GM18505 (cell line): Measurements from ENCODE around the gene CNKSR2.
A peak's percentile ranks its signal among the peaks of the same experiment; 100 is the strongest.

ENCODE experiments used
- ATAC-seq: cut with Tn5 transposase; IDR thresholded peaks from one replicate; pipeline ENCODE4 v1.9.1; 2021; ENCODE audit not compliant: unreplicated experiment
- POLR2A ChIP-seq: IDR thresholded peaks from 4 replicates; pipeline ENCODE4 v1.6.1; 2011; ENCODE audit warnings: borderline replicate concordance; ENCODE audit not compliant: insufficient read depth, insufficient read length; ENCODE audit errors: extremely low read depth

The CNKSR2 gene

DNA sequence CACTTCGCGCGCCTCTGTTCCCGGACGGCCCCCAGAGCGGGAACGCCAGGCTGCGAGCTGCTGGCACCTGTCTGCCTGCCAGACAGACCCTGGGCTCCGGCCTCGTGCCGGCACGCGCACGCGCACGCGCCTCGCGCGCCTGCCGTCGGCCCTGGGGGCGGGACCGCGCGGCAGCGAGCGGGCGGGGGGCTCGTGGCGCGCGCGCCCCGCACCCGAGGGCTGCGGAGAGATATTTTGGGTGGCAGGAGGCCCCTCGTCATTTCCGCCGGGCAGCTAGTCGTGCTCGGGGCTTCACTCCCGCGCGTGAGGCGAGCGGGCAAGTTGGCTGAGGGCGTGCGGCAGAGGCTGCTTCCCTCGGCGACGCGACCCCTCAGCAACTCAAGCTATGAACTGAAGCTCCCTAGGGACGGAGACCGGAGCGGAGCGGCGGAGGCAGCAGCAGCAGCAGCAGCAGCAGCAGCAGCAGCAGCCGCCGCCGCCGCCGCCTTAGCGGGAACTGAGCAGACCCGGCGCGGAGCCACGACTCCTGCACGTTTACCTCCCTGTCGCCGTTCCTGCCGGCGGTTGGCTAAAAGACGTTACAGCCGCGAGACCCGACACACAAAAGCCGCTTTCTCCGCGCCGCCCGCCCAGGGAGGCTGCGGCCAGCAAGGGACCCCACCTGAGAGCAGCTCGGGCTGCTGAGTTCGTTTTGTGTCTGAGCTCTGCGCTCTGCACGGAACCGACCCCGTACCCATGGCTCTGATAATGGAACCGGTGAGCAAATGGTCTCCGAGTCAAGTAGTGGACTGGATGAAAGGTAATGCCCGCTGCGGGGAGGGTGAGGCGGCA is at the start of gene CNKSR2:
Gene CNKSR2 (plus strand): TSS at position 256 of the 831 bp plus-strand sequence. CDS start 480 bp downstream, at position 736.
- ATAC-seq = peak; percentile 81
- TF ChIP-seq POLR2A = no peak

DNA sequence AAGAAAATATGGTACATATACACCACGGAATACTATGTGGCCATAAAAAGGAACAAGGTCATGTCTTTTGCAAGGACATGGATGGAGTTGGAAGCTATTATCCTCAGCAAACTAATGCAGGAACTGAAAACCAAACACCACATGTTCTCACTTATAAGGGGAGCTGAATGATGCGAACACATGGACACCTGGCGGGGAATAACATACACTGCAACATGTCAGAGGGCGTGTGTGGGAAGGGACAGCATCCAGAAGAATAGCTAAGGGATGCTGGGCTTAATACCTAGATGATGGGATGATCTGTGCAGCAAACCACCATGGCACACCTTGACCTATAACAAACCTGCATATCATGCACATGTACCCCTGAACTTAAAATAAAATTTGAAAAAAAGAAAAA is 19.5 kb upstream of the CNKSR2 start:
- TF ChIP-seq POLR2A = no peak
- no peak for ATAC-seq

DNA sequence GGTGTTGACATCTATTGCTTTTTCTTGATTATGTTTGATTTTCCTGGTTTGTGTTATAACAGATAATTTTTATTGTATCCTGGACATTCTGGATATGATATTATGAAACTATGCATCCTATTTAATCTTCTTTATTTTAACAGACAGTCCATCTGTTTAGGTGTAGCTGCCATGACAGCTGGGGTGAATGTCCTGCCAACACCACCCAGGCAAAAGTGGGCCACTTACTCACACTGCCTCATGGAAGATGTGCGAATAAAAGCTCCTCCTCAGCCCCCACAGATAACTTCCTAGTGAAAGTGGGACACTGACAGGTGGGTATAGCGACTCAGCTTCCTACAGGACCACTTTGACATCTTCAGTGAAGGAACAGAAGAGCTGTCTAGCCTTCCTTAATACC is 18.4 kb upstream of the CNKSR2 start:
- ATAC-seq = no peak
- TF ChIP-seq POLR2A = no peak

DNA sequence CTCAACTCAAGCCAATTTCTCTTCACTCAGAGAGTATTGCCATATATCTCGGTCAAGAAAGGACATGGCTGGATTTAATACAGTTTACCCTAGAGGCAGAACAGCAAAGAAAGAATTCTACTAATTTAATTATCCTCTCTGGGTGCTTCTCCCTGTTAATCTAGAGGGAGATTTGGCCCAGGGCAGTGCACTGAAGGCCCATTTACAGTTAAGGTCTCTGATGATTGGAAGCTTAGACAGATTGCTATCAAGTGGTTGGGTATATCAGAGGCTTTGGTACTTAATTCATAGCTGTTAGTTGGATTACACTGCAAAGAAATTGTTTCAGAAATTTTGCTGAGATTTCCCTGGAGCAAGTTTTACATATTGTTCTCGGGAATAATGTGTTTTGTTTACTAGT is 4.6 kb upstream of the CNKSR2 start:
- ATAC-seq = no peak
- TF ChIP-seq POLR2A = no peak

DNA sequence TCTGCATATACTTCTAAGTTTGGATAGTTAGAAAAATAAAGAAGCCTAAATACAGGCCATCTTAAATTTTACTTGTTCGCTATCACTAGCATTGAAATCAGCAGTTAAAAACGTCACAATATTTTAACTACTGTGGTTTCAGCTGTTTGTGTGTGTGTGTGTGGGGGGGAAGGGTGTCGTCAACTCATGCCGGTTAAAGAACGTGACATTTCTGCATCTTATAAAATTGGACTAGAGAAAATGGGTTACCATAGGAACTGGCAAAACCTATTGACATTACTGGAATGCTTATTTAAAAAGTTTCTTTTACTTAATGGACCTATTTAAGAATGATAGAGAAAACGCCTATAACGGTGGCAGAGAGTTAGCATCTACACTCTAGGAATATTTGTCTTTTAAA is 1.2 kb upstream of the CNKSR2 start:
- ATAC-seq = no peak
- TF ChIP-seq POLR2A = no peak

DNA sequence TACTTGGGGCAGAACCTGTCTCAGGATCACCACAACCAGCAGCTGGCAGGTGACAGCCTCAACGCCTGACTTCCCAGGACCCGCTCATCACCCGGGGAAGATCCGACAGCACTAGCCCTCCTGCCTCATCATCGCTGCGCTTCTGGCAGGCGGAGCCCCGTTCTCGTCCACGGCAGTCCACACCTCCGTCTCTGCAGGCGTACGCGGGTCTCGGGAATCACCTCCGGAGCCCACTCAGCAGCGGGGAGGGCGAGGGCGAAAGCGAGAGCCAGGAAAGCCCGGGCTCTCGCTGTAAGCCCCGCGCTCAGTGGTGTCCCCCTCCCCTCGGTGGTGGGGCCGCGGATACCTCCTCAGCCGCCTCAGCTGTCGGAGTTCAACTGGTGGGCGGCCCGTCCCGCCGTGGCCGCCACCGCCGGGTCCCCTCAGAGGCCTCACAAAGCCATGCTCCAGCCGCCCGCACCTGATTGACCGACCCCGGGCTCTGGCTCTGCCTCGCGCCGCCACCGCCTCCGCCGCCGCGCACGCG is 518 bp upstream of the CNKSR2 start:
- no peak for TF ChIP-seq POLR2A
- peak; percentile 29 for ATAC-seq

DNA sequence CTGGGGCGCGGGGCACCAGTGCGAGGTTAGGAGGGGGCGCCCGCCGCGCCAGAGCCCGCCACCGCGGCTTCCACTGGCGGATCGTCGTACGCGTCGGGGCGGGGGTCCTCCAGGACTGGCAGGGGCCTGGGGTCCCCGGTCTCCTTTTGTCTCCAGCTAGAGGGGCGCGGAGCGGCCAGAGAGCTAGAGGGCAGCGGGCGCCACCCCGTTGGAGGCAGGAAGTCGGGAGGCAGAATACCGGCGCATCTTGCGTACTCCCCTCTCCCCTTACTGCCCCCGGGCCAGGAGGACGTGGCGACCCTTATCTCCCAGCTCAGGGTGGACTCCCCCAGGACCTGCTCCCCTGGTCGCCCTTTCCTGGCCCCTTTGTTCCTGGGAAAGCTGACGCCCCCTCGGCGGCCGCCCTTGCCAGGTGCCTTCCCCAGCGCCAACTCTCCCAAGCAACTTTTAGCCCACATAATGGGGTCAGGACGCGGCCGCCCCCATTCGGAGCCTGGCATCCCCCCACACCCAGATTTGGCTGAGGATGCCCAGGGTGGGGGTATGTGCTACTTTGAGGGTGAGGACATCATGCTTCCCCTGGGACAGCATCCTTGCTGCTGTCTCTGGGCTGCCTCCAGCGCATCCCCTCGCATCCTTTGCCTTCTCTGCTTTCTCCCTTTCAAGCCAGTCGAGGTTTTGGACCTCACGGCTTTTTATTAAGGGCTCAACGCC is 933 bp downstream of the CNKSR2 start:
- ATAC-seq = peak; percentile 2
- TF ChIP-seq POLR2A = no peak

DNA sequence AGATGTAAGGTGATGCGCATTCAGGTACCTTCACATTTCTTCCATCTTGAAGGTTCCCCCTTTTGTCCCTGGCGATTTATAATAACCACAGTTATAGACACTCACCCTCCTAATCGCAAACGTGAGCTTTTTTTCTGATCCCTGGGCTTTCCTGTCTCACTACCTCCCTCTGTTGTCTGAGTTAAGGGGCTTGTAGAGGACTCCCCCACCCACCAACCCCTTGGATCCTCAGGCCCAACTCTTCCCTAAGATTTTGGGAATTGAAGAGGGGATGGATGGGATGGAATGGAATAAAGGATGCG is 1.4 kb downstream of the CNKSR2 start:
- ATAC-seq = no peak
- no peak for TF ChIP-seq POLR2A

DNA sequence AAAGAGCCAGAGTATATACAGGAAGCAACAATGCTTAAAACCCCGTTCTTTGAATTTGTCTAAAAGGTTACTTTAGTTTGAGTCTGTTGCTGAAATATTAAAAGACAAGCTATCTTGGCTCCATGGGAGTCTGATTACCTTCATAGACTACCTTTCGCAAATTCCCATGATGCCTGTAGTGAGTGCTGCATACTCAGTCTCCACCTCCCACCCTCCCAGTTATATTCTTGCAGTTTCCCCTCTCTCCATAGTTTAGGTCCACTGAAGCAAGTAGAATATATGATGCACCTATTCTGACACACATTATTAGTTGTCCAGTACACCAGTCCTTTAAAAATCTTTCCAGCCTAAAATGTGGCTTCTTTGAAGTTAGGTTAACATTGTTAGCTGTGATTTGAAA is 2.4 kb downstream of the CNKSR2 start:
- ATAC-seq = no peak
- TF ChIP-seq POLR2A = no peak

DNA sequence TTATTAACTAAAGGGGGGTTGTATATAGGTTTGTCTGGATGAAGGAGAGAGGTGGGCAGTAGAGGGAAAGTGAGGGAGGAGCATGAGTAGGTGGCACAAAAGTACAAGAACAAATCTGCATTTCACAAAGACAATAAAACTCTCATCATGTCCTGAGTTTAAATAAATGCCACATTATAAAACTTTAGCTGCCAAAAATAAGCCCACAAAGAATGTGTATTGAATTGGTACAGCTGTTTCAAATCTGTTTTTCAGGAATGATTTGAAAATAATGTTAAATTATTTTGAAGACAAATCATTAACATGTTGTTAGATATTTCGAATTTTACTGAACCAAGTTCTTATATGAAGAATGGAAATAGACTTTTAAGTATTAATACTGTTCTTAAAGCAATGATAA is 5.8 kb downstream of the CNKSR2 start:
- ATAC-seq = no peak
- no peak for TF ChIP-seq POLR2A

DNA sequence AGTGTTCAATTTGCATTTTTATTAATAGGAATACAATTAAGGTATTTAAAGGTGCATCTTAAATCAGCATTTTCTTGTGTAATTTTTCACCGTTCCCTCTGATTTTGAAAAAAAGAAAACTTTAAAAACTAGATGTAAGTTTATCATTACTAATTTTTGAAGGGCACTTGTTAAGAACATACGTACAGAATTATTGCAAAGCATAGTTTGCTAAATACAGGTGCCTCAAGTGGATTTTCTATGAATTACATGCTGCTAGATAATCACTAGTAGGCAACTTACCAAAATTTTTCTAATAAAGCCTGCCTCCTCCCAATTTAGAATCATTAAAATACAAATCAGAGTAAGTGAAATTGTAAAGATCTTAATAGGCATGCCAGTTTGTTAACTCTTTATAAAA is 8.5 kb downstream of the CNKSR2 start:
- no peak for TF ChIP-seq POLR2A
- no peak for ATAC-seq

DNA sequence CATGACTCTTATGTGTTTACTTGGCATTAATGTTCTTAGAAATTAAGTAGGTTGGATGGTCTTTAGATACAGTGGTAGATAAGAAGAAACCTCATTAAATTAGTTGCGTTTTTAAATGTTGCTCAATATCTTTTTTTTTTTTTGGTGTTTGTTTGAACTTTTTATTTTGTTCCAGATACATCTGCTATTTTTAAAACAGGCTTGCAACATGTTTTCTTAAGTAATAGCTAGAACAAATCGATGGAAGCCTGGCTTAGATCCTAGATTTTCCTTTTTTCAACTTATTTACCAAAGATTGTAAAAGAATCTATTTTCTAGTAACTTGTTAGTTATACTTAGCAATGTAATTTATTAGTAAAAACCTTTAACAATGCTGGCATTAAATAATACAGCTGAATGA is 9.3 kb downstream of the CNKSR2 start:
- no peak for ATAC-seq
- TF ChIP-seq POLR2A = no peak

DNA sequence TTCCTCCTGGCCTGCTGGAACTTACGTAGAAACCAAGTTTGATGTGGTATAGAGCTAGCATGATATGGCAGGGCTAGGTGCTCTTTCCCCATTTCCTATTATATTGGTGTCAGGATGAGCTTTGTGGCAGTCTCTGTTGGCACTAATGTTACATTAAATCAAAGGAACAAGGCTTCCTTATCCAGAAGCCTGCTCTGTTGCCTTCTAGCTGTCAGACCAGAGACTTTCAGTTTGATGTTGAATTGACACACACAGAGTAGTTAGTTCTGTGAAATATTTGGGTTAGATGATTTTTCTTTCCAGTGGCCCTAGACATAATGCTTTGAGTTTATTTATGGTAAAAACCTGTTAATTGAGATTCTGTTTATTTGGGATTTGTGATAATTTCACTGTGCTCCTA is 10.0 kb downstream of the CNKSR2 start:
- ATAC-seq = no peak
- no peak for TF ChIP-seq POLR2A

DNA sequence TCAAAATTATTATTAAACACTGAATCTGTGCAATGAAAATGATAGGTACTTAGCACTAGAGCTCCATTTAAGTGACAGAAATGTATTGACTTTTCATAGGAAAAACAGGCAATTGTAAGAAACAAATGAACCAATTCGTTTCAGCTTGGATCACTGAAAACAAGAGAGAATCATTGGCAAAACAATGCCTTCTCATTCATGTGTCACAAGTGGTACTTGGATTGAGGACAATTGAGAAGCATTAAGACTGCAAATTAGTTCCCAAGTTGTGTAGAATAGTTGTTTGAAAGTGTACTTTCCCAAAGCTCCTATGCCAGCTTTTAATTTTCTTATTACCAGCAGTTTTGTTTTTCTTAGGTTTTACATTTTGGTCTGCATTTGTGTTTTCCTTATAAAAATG is 20.6 kb downstream of the CNKSR2 start:
- no peak for ATAC-seq
- no peak for TF ChIP-seq POLR2A
